Measurements from ENCODE around the gene HLA-DQB2.

Gene HLA-DQB2

DNA sequence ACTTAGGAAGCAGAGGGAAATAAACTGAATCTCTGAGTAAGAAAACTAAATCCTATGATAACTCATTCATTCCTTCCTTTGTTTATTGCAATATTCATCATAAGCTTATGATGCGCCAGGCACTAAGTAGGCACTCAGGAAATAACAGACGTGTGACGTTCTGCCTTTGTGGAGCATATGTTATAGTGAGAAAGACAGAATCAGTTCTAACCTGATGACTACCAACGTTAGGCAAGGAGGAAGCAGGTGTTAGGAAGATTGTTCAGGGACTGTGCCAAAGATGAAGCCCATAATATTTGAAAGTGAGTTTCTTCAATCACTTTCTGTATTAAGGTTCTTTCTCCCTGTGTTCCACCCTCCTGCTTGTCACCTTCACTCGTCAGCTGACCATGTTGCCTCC is 18.6 kb downstream of the HLA-DQB2 start:
- DNase-seq (ENCODE audit: low spot score): no peak

DNA sequence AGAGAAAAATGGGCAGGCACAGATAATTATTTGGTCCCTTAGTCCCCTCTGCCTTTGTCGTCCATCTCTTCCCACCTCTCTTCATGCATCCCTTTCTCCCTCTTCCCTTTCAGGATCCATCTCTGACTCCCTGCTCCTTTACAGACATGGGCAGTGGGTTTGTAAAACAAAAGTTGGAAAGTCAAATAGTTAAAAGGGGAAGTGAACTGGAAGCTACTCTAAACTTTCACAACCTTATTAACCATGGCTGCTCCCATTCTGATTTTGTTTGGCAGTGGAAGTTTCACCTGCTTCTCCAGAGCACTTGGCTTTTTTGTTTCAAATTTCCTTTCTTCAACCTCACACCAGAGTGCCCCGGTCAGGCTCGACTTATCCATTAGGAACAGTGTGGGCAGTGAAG is 21.0 kb downstream of the HLA-DQB2 start:
- no peak for DNase-seq (ENCODE audit: low spot score)

DNA sequence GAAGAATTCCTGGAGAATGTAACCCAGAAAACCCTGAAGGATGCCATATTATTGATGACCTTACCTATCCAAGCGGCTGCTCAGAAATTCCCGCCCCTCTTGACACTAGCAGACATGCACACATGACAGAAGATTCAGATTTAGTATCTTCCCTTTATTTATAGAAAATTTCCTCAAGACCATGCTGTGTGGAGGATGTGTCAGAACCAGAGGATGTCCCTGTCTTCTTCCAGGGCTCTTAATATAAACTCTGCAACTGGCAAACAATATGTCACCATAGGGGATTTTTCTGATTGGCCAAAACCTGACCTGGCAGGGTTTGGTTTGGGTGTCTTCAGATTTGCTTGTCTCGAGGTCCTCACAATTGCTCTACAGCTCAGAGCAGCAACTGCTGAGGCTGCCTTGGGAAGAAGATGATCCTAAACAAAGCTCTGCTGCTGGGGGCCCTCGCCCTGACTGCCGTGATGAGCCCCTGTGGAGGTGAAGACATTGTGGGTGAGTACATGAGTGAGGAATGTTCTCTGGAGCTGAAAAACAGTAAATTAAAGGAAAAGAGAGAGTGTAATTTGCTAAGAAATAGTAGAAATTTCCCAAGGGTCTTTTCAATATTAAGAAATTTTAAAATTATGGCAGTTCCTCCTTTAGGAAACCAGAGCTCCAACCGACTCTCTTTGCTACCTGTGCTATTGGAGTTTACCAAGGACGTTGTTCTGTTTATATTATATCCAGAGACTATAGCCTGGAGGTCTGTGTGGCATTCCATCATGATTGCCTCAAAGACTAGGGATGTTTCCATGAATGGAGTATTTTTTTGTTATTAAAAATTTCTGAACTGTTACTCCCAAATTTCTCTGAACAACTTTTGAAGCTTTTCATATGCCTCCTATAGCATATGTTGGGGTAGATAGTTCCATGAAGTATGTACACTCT is 22.0 kb downstream of the HLA-DQB2 start, which contains the start of gene HLA-DQA2:
Gene HLA-DQA2, plus strand, starts transcription at position 361 of the 930 bp plus-strand sequence. Its CDS starts 53 bp downstream, at position 414.
- DNase-seq (ENCODE audit: low spot score): no peak

- DNase-seq (ENCODE audit: low spot score): no peak
Observed at GRCh38 chr6:32738126-32738525, 25.2 kb downstream of the HLA-DQB2 start.

GRCh38 chr6:32718879-32719278 is 44.5 kb downstream of the HLA-DQB2 start:
- DNase-seq (ENCODE audit: low spot score): no peak

DNA sequence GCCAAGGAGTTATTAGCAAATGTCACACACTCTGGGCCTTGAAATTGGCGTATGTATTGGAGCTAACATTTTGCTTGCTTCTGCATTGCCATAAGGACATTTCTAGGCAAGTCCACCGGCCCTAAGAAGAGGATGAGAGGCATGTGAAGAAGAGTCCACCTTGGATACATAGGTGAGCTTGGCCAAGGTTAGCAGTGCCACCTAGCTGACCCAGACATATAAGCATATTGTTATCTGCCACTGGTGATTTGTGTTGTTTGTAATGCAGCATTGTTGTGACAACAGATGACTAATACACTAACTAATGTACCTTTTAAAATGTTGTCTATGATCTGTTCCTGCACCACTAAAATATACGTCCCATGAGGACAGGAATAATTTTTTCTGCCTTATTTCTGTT is 46.9 kb downstream of the HLA-DQB2 start:
- no peak for DNase-seq (ENCODE audit: low spot score)

DNA sequence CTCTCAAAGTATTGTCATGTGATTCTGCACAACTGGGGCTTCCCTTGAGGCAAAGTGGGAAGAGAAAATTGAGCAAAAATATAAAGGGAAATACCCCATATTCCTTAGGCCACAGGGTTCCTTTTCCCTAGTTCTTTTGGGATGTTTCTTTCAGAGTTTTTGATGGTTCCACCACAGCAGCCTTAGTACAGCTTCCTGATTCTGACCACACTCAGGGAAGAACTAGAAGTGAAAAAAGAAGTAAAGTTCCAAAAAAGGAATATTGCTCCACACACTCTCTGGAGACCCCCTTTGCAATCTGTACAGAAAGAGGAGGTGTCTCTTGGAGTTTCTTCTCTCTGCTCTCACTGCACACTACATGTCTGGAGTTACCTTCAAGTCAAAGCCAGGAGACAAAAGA is 50.1 kb downstream of the HLA-DQB2 start:
- no peak for DNase-seq (ENCODE audit: low spot score)

- no peak for DNase-seq (ENCODE audit: low spot score)
Observed at GRCh38 chr6:32709625-32710024, 53.7 kb downstream of the HLA-DQB2 start.
